GM18858 (cell line): ENCODE results near the gene LIN54.
A peak's percentile ranks its signal among the peaks of the same experiment; 100 is the strongest.
"Not testable (repeated sequence)": the region's sequence is repeated elsewhere in the genome, so short reads cannot be mapped to it uniquely, and the experiment has no call there.

ENCODE experiments used
- ATAC-seq: cut with Tn5 transposase; IDR thresholded peaks from one replicate; pipeline ENCODE4 v1.9.1; 2021; ENCODE audit not compliant: unreplicated experiment

The LIN54 gene

DNA sequence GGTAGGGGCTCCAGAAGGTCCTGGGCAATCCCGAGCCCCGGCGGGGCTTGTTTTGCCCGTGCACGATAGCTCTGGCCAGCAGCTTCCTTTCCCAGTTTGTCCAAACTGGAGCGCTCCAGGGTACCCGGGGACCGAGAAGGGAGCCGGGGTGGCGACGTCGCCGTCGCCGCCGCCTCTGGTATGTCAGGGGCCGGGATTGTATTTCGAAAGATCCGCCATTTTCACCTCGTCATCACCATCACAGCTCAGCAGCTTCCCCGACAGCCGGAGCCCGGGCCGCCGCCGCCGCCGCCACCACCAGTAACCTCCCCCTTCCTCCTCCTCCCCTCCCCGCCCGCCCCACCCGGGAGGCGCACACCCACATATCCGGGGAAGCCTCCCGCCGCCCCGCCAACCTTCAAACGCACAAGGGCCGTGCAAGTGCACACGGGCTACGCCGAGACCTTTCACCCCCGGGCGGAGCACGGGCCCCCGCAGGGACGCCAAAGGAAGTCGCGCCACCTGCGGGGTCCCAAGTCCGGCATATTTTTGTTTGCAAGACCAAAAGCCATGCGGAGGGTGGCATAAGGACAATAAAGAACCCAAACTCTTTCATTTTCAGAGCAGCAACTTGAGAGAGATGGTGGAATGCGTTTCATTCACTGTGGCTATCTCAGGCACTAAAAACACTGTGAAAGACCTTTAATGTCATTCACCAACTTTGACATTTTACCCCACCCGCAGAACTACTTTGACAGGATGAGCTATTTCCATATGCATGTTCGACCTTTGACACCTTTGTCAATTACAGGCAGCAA, at the start of gene LIN54:
Gene LIN54 (minus strand): TSS at position 302 of the 797 bp plus-strand sequence. CDS start 25,979 bp downstream, outside the sequence.
- ATAC-seq: peak; percentile 26

DNA sequence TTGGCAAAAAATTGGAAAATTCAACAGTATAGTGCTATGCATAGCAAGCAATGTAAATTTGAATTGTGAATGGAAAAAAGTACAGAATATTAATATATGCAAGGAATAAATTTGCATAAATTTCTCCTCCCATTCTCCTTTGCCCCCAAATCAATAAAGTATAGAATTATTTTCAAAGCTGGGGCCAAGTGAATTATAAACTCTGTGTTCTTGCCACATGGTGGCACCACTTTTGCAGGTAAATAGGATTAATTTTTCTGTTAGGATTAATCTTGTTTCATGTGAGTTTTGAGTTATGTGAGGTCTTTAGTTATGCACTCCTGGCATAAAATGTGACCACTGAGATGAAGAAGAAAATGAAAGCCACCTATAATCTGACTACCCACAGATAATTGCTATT, 44.3 kb upstream of the LIN54 start:
- ATAC-seq: no peak

DNA sequence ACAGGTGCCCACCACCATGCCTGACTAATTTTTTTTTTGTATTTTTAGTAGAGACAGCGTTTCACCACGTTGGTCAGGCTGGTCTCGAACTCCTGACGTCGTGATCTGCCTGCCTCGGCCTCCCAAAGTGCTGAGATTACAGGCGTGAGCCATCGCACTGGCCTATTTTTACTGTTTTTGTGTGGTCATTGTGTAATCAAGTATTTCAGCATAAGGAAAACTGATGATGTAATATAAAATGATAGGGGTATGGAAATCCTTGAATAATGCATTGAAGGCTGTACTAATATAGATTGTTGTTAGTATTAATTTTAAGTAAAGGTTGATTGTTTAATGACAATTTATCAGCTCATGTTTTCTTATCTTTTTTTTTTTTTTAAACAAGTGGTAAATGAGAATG, 38.2 kb upstream of the LIN54 start:
- not testable (repeated sequence) for ATAC-seq

DNA sequence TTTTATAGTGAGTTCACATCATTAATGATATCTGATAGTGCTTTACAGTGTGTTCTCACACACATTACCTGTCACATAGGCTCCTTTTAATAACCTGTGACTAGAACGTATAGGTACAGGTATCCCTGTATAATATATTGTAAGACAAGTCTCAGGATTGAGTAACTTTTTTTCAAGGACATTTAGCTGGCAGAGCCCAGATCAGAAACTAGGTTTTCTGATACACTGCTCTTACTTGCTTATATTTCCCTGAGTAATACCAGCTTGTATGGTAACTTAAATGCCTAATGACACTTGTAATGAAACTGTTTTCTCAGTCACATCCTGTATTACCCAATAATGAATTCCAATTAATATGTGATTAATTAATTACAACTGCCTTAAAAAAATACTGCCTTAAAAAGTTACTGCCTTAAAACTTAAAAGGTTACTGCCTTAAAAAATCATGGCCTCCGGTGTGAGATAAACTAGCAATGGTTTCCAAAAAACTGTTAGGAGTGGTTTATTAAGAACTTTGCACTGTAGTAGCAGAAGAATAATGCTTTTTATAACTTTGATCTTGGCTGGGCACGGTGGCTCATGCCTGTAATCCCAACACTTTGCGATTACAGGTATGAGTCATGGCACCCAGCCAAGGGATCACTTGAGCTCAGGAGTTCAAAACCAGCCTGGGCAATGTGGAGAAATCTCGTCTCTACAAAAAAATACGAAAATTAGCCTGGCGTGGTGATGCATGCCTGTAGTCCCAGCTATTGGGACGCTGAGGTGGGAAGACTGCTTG, 36.3 kb upstream of the LIN54 start:
- no peak for ATAC-seq

DNA sequence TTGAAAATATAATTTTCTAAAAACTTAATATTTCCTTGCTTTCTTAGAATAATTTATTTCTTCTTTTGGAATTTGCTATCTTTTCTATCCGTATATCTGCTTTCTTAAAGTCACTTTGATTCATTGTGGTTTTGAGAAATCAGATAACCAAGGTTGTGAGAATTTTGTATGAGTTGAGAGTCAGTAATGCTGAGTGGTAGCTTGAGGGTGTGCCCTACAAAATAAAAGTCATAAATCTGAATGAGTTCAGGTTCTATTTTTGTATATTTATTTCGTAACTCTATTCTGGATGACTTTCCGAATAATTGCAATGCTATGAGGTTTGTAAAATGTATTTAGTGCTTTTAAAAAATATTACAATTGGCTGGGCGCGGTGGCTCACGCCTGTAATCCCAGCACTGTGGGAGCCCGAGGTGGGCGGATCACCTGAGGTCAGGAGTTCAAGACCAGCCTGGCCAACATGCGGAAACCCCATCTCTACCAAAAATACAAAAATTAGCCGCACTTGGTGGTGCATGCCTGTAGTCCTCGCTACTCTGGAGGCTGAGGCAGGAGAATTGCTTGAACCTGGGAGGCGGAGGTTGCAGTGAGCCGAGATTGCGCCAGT, 33.3 kb upstream of the LIN54 start:
- ATAC-seq: no peak

DNA sequence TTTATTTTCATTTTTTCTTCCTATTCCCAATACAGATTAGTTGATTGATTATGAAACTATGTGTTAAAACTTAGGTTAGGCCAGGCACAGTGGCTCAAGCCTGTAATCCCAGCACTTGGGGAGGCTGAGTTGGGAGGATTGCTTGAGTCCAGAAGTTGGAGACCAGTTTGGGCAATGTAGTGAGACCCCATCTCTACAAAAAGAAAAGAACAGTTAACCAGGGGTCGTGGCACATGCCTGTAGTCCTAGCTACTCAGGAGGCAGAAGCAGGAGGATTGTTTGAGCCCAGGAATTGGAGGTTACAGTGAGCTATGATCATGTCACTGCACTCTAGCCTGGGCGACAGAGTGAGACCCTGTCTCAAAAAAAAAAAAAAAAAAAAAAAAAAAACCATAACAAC, 32.5 kb upstream of the LIN54 start:
- ATAC-seq: not testable (repeated sequence)

DNA sequence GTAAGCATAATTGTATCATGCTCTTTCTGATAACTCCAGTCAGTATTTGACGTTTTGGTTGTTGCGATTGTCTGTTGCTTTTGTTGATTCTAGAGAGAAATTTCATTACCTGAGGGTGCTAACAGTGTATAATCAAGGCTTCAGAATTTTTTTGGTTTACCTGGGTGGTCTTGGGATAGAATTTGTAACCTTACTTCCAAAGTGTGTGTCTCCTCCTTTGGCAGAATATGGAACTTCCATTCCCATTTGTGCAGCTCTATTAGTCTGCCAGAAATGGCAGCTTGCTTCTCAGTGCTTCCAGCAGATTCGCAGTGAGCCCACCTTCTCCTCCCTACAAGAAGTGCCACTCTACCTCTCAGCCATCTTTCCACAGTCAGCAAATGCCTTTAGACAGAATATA, 29.6 kb upstream of the LIN54 start:
- no peak for ATAC-seq

DNA sequence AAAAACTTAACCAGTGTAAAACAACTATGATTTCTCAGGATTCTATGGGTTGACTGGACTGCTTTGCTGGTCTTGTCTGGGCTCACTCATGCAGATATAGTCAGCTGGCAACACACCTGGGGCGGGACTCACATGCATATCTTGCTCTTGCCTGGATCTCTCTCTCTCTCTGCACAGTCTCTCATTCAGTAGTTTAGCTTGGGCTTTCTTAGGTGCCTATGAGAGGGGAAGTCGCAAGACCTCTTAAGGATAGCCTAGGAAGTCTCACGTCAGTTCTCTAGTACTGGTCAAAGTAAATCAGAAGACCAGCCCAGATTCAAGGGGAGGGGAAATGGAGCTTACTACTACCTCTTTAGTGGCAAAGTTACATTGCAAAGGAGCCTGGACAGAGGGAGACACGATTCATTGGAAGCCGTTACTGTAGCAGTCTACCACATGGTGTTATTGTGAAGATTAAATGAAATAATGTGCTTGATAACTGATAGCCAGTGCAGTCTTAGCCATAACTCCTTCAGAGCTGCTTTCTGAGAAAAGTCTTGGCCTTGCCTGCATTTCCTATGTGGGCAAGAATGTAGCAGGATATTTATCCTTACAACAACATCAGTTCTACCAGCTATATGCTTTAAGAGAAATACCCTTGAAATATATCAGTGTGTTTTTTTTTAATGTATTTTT, 26.5 kb upstream of the LIN54 start:
- ATAC-seq: no peak

DNA sequence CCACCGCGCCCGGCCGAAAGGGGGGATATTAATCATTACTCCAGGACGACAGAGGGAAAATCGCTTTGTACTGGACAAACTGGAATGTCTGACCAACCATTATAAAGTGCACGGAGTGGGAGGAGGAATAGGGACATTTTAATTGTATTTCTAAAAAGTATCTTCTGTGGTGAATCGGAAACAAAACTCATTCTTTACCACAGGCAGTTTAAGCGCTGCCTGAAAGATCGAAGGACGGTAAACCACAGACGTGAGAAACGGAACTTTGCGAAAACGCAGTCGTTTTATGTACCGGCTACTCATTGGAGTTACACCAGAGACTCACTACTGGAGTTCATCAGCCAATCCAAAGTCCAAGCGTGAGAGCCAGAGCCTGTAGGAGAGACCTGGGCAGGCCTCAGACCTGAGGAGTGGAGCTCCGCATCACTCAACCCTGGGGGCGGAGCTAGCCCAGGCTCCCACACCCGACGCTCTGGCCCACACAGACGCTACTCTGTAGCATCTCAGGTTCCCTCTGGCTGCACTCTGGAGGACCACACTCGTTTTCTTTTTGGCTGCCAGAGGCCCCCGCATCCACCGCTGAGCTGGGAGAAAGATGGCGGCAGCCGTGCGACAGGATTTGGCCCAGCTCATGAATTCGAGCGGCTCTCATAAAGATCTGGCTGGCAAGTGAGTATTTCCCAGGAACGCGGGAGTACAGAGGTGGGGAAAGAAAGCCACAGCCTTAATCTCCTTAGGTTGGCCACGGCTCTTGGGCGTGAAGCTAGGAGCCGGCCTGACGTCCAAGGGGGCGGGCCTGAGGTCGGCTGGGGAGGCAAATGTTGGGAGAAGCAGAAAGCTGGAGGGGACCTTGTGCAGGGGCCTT, 24.2 kb upstream of the LIN54 start, which contains the start of gene COPS4:
Gene COPS4 (plus strand): TSS at position 554 of the 865 bp plus-strand sequence. CDS start 42 bp downstream, at position 596.
- ATAC-seq: peak; percentile 96

DNA sequence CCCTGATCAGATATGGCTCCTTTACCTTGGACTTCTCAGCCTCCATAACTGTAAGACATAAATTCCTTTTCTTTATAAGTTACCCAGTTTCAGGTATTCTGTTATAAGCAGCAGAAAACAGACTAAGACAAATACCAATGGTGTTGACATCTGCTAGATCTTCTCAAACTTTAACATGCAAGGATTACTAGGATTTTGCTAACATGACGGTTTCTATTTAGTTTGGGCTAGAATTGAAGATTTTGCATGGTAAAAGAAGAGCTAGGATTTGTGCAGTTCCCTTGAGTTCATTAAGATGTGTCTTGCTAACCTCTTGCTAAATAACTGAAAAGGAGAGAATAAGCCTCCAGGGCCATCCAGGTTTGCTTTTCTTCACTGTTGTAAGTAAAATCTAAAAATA, 19.1 kb upstream of the LIN54 start:
- no peak for ATAC-seq

DNA sequence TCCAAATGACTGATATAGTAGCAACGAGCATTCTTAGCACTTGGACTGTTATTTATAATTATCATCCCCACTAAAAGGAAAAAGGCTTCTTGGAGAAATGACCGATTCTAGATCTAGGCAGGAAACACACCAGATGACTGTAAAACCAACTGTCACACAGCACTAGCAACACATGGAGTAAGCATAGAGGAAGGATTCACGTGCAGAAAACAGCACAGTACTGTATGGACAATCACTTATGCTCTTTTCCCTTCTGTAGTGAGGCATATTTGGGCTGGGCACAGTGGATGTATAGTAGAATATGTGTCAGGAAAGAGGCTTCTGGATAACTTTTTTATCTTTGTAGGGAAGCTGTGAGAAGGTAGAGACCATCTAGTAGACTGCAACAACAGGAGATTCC, 18.4 kb upstream of the LIN54 start:
- no peak for ATAC-seq

DNA sequence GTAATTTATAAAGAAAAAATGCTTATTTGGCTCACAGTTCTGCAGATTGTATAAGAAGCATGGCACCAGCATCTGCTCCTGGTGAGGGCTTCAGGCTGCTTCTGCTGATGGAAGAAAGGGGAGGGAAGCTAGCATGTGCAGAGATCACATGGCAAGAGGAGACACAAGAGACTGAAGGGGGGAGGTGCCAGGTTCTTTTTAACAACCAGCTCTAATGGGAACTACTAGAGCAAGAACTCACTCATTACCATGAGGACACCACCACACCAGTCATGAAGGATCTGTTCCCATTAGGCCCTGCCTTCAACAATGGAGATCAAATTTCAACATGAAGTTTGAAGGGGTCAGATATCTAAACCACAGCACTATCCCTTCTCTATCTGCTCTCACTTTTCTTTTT, 14.9 kb upstream of the LIN54 start:
- ATAC-seq: no peak

DNA sequence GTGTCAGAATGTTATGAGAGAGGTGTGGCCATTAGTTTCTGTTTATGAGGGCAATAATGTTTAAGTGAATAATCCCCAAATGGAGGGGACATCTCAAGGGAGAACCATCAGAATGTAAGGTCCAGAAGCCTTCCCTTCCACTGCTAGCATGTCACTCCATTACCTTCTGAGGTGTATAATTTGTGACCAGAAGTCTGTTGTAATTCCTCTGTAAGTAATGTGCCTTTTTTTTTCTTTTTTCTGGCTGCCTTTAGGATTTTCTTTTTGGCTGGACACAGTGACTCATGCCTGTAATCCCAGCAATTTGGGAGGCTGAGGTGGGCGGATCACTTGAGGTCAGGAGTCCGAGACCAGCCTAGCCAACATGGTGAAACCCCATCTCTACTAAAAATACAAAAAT, 13.6 kb upstream of the LIN54 start:
- no peak for ATAC-seq

DNA sequence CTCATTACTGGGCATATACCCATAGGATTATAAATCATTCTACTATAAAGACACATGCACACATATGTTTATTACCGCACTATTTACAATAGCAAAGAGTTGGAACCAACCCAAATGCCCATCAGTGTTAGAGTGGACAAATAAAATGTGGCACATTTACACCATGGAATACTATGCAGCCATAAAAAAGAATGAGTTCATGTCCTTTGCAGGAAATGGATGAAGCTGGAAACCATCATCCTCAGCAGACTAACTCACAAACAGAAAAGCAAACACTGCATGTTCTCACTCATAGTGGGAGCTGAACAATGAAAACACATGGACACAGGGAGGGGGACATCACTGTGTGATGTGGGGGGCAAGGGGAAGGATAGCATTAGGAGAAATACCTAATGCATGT, 13.0 kb upstream of the LIN54 start:
- ATAC-seq: not testable (repeated sequence)

DNA sequence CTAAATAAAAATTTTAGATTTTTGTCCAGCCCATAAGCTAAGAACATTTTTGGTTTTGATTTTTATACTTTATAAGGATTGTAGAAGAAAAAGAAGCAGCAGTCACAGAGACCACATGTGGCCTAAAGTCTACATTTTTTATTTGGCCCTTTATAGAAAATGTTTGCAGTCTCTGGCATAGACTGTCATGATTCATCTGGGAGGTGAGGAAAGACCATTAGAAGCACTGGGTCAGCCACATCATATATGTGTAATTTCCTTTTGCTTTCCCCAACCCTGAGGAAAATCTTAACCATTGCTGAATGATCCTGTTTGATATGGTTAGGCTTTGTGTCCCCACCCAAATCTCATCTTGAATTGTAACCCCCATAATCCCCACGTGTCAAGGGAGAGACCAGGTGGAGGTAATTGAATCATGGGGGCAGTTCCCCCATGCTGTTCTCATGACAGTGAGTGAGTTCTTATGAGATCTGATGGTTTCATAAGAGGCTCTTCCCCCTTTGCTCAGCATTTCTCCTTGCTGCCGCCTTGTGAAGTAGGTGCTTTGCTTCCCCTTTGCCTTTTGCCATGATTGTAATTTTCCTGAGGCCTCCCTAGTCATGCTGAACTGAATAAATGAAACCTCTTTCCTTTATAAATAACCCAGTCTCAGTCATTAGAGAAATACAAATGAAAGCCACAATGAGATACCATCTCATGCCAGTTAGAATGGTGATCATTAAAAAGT, 12.3 kb upstream of the LIN54 start:
- no peak for ATAC-seq

DNA sequence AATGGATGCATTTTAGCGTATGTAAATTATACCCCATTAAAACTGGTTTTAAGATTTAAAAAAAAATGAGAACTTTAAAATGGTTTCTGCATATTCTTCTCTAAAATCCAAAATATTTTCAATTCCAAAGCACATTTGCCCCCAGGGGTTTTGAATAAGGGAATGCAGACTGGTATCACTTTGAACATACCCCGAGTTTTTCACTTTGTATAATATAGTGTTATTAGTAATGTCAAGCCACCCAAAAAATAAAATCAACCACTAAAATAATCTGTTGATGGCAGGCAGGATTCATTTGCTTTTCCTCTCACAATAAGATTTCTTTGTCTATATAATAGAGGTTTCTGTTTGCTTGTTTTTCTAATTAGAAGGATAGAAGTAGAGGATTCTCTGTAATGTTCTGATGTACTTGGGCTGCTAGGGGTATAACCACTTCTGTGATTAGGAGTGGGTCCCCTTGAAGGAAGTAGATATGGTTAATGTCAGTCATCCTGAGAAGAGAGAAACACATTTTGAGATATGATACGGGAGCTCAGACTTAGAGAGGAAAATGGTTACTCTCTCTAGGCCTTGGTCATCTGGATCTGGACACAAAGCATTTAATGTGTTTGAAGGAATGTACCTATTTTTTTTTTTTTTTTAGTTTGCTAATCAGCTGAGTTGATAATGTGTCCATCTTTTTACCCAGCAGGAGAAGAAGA, 9.3 kb upstream of the LIN54 start:
- peak; percentile 73 for ATAC-seq

DNA sequence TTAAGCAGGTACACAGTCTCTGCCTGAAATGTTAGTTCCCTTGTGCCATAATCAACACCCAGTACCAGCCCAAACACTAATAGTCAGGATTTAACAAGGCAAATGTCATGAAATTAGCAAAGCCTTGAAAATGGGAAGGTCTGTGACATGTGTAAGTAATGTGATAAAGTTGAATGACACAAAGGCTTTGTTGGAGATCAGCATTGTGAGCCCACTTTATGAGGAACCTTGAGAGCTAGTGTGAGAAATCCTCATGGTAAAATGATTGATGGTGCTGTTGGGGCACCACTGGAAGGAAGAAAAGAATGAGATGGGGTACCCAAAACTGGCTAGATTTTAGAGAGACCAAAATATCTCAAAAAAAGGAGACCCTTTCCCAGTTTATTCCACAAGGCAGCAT, 3.3 kb upstream of the LIN54 start:
- ATAC-seq: no peak

DNA sequence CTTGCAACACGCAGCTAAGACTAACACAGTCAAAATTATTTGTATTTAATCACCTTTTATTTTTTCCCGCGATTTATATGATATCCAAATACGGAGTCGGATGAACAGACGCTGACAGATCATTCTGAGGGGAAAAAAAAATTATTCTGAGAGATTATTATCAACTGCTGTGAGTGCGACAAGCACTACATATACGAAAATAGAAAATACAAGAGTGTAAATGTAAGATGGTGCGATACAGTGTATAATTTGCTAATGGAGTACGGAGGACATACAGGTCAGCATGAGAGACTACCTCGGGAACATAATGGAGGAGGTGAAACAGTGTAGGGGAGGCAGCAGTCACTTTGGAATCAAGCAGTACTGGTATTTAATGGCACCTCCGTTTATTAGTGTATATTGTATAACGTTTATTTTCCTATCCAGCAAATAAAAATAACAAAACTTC, 2.8 kb upstream of the LIN54 start:
- ATAC-seq: no peak
